LNCAP (cell line): ENCODE results near the gene ZNF791.

Source experiments
- TF ChIP-seq, protein P1 (sequence below): fragments of 450-650 bp; IDR thresholded peaks from 2 replicates; pipeline ENCODE4 v1.5.1; 2017; ENCODE audit warnings: mild to moderate bottlenecking

ZNF791 gene

DNA sequence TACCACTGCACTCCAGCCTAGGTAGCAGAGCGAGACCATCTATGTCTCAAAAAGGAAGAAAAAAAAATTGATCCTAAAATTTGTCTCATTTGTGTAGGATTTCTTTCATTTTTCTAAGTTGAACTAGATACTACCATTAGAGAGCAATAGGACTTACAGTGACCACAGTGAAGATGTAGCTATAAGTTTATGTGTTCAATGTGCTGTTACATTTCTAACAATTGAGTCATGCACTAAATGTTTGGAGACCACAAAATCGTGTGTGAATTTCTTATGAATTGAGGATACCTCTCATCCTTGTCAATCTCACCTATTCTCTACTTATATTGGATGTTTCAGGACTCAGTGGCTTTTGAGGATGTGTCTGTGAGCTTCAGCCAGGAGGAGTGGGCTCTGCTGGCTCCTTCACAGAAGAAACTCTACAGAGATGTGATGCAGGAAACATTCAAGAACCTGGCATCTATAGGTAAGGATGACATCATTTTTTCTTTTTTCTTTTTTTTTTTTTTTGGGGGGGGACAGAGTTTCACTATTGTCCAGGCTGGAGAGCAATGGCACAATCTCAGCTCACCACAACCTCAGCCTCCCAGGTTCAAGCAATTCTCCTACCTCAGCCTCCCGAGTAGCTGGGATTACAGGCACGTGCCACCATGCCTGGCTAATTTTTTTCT is 12.8 kb downstream of the ZNF791 start:
- TF ChIP-seq, protein P1, sequence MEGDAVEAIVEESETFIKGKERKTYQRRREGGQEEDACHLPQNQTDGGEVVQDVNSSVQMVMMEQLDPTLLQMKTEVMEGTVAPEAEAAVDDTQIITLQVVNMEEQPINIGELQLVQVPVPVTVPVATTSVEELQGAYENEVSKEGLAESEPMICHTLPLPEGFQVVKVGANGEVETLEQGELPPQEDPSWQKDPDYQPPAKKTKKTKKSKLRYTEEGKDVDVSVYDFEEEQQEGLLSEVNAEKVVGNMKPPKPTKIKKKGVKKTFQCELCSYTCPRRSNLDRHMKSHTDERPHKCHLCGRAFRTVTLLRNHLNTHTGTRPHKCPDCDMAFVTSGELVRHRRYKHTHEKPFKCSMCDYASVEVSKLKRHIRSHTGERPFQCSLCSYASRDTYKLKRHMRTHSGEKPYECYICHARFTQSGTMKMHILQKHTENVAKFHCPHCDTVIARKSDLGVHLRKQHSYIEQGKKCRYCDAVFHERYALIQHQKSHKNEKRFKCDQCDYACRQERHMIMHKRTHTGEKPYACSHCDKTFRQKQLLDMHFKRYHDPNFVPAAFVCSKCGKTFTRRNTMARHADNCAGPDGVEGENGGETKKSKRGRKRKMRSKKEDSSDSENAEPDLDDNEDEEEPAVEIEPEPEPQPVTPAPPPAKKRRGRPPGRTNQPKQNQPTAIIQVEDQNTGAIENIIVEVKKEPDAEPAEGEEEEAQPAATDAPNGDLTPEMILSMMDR: no peak

DNA sequence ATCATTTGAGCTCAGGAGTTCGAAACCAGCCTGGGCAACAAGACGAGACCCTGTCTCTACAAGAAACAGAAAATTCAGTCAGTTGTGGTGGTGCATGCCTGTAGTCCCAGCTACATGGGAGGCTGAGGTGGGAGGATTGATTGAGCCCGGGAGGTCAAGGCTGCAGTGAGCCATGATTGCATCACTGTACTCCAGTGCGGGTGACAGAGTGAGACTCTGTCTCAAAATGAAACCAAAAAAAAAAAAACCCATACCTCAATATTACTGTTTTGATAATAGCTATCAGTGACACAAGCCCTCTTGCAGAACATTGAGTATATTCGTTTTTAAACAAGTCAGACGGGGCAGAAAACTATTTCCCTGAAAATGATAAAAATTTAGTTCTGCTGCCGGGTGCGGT is 16.2 kb downstream of the ZNF791 start:
- TF ChIP-seq, protein P1: no peak

DNA sequence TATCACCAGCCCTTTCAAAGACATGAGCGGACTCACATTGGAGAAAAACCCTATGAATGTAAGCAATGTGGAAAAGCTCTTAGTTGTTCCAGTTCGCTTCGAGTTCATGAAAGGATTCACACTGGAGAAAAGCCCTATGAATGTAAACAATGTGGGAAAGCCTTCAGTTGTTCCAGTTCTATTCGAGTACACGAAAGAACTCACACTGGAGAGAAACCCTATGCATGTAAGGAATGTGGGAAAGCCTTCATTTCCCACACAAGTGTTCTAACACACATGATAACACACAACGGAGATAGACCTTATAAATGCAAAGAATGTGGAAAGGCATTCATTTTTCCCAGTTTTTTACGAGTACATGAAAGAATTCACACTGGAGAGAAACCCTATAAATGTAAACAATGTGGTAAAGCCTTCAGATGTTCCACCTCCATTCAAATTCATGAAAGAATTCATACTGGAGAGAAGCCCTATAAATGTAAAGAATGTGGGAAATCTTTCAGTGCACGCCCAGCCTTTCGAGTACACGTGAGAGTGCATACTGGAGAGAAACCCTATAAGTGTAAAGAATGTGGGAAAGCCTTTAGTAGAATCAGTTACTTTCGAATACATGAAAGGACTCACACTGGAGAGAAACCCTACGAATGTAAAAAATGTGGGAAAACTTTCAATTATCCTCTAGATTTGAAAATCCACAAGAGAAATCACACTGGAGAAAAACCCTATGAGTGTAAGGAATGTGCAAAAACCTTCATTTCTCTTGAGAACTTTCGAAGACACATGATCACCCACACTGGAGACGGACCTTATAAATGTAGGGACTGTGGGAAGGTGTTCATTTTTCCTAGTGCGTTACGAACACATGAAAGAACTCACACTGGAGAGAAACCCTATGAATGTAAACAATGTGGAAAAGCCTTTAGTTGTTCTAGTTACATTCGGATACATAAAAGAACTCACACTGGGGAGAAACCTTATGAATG is 17.6 kb downstream of the ZNF791 start:
- TF ChIP-seq, protein P1: no peak

DNA sequence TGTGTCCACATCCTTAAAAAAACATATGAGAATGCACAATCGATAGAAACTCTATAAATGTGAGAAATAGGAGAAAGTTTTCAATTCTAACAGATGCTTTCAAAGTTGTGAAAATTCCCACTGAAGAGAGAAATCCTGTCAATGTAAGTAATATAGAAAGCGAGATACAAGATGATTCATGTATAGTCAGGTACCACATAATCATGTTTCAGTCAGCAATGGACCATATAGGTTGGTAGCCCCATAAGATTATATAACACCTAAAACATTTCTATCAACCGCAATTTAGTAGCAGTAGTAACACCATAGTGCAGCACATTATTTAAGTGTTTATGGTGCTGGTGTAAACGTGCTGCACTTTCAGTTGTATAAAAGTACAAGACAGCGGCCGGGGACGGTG is 18.5 kb downstream of the ZNF791 start:
- TF ChIP-seq, protein P1: no peak

DNA sequence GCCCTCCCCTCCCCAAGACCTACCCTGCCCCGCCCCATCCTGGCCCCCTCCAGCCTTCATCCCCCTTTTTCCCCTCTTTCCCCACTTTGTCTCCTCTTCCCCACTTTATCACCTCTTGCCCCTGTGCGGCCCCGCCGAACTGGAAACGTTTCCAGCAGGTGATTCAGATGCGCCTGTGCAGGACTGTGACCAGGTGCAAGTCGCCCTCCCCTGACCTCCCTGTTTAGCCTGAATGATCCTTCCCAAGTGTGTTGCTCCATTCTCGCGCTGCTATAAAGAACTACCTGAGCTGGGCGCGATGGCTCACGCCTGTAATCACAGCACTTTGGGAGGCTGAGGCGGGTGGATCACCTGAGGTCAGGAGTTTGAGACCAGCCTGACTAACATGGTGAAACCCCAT is 25.9 kb downstream of the ZNF791 start:
- TF ChIP-seq, protein P1: no peak

DNA sequence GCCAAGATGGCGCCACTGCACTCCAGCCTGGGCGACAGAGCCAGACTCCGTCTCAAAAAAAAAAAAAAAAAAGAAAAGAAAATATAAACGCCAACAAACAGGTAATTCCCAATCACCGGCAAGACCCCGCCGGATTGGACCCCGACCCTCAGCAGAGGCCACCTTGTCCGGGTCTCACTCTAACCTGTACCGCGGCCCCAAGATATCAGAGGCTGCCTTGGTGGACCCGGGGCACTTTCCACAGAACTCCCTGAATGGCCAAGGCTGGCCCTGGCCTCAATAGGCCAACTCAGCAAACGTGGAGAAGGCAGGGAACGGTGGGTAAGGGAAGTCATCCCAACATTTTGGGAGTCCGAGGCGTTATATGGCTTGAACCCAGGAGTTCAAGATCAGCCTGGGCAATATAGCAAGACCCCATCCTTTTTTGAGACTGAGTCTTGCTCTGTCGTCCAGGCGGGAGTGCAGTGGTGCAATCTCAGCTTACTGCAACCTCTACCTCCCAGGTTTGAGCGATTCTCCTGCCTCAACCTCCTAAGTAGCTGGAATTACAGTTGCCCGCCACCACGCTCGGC is 28.0 kb downstream of the ZNF791 start:
- TF ChIP-seq, protein P1: no peak

DNA sequence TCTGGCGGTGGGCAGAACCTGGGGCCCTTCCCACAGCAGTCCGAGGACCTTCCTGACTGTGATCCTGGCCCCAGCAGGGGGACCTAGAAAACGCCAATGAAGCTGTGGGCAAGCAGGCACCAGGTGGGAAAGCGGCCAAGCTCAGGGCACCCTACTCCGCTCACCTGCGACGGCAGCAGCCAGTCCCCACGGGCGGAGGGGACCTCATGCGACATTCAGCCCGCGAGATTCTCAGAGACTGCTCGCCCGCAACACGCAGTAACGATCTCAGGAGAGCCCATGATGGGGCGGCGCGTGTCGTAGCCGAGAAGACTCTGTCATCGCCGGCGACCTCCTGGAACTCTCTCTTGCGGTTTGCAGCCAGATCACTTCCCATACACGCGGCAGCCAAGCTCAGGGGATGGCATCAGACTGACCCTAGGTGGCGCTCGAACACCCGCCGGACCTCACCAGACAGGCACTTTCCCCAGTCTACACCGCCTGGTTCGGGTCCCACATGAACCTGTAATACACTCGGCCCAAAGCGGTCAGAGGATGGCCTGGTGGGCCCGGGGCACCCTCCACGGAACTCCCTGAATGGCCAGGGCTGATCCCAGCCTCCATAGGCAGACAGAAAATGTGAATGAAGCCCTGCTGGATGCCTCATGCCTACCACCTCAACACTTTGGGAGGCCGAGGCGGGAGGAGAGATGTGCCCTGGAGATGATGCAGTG is 29.3 kb downstream of the ZNF791 start:
- TF ChIP-seq, protein P1: peak; percentile 45
